ENCODE results near the gene SRR. TPM values are rescaled to one million over a fixed set of nuclear protein-coding genes. Genes with fewer than 3 reads are reported as not detected.

The SRR gene
- total RNA-seq, 2 experiments from 2014 or later, result 9.6 to 12.7 TPM

GRCh38 chr17:2344528-2344927, 40.8 kb downstream of the SRR start:
- no peak overlapping the region for H3K27ac Mint-ChIP-seq
- H3K4me1 Mint-ChIP-seq (ENCODE audit: low read depth), result peaks cover 20% of the 10 kb centered on the region
- H3K36me3 Mint-ChIP-seq (ENCODE audit: low read depth), result peaks cover 10% of the 10 kb centered on the region
- no peak overlapping the region for H3K4me3 Mint-ChIP-seq
- DNase-seq, result no peak
- ATAC-seq, result no peak
- TF ChIP-seq CTCF (IDR thresholded peaks at IDR 0.05), result no peak
- ChIA-PET CTCF (interaction anchor here (1.3 kb wide), 1 partner anchor 8 kb away, joined by 5 read pairs; no protein-coding TSS in a partner anchor), POLR2A (no interaction called here)
- intact Hi-C loops (cut with micrococcal nuclease), result no loop called here
- H3K27me3 Mint-ChIP-seq, result no peaks in the 10 kb centered on the region
- no peaks in the 10 kb centered on the region for H3K9me3 Mint-ChIP-seq

GRCh38 chr17:2346475-2346874, 42.7 kb downstream of the SRR start:
- CTCF ChIA-PET, result interaction anchor here (1.5 kb wide), 1 partner anchor 25 kb away, joined by 3 read pairs; no protein-coding TSS in a partner anchor
- Mint-ChIP-seq H3K27me3 (no peaks in the 10 kb centered on the region), H3K4me3 (no peak overlapping the region), H3K36me3 (ENCODE audit: low read depth) (peaks cover 6% of the 10 kb centered on the region), H3K4me1 (ENCODE audit: low read depth) (peaks cover 16% of the 10 kb centered on the region), H3K9me3 (no peaks in the 10 kb centered on the region), H3K27ac (no peak overlapping the region)
- POLR2A ChIA-PET, result interaction anchor here (2.0 kb wide), 1 partner anchor 10 kb away, joined by 10 read pairs; the partner anchor contains the start of genes SGSM2 and TSR1
- ATAC-seq, result no peak
- no peak for TF ChIP-seq CTCF (IDR thresholded peaks at IDR 0.05)
- intact Hi-C loops (cut with micrococcal nuclease), result no loop called here
- DNase-seq, result no peak

DNA sequence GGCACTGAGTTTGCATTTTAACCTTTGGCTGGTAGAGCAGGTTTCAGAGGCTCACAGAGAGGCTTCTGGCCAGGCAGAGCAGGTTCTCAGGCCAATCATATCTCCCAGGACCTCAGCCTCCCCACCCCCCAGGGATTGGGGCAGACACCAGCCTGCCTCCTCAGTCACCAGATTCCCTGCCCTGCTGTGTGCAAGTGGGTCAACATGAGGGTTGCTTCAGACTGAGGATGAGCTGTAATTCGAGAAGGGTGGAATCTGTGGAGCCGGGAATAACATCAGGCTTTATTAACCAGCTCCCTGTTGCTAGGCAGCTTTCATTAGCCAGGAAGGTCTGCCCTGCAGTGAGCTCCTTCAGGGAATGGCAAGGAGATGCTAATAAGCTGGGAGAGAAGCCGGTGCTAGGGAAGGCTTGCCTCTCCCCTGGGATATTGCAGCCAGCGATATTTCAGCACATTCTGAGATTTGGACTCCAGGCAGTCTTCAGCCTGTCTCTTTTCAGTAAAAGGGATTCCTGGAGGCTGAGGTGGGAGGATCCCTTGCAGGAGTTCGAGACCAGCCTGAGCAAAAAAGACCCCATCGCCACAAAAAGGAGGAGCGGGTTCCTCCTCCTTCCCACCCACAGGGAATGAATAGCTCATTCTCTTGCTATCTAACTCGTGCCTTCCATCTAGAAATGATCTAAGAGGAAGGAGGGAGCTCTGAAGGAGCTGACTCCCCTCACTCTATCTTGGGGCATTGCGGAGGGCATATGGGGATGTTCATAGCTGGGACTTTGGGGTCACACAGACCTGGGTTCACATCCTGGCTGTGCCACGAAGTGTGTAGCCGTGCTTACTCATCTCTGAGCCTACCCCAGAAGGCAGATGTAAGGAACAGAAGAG, 44.3 kb downstream of the SRR start:
- Mint-ChIP-seq H3K4me3 (no peak overlapping the region), H3K27ac (no peak overlapping the region), H3K4me1 (ENCODE audit: low read depth) (peaks cover 8% of the 10 kb centered on the region), H3K27me3 (no peaks in the 10 kb centered on the region), H3K9me3 (no peaks in the 10 kb centered on the region), H3K36me3 (ENCODE audit: low read depth) (peaks cover 4% of the 10 kb centered on the region)
- ChIA-PET CTCF (interaction anchor here (1.0 to 2.6 kb wide), 3 partner anchors 10 to 289 kb away, joined by 3 to 9 read pairs (median 3); no protein-coding TSS in a partner anchor), POLR2A (interaction anchor here (0.6 to 1.2 kb wide), 6 partner anchors 12 to 30 kb away, joined by 3 to 4 read pairs (median 3); partner anchors contain the start of gene TSR1)
- intact Hi-C loops (cut with micrococcal nuclease), result no loop called here
- ATAC-seq (no peak), DNase-seq (no peak)
- TF ChIP-seq CTCF (IDR thresholded peaks at IDR 0.05), result no peak

DNA sequence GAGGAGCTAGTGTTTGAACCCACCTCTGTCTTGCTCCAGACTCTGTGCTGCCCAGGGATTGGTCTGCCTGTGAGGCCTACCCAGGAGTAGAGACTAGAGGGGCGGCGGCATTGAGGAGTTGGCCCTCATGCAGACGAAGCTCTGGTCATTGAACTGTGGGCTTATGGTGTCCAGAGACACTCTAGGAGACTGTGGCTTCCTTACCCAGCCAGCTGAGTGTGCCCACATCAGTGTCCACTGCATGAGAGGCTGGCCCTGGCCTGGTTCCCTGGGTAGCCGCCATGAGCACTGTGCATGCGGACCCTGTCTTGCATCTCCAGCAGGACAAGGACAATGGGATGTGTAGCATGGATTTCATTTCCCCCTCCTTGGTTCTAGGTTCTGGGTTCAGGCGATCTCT, 47.5 kb downstream of the SRR start:
- CTCF ChIA-PET, result interaction anchor here (1.1 kb wide), 1 partner anchor 31 kb away, joined by 3 read pairs; no protein-coding TSS in a partner anchor

More for the DNA sequence above, 47.5 kb downstream of the SRR start:
- Mint-ChIP-seq H3K4me1 (ENCODE audit: low read depth) (peaks cover 16% of the 10 kb centered on the region), H3K27ac (no peak overlapping the region), H3K4me3 (no peak overlapping the region), H3K27me3 (no peaks in the 10 kb centered on the region), H3K36me3 (ENCODE audit: low read depth) (no peaks in the 10 kb centered on the region), H3K9me3 (no peaks in the 10 kb centered on the region)
- ATAC-seq (no peak), DNase-seq (no peak)
- TF ChIP-seq CTCF (IDR thresholded peaks at IDR 0.05), result no peak
- POLR2A ChIA-PET, result interaction anchor here (0.6 to 1.1 kb wide), 3 partner anchors 10 to 1986 kb away, joined by 3 read pairs; no protein-coding TSS in a partner anchor
- intact Hi-C loops (cut with micrococcal nuclease), result no loop called here

Data from activated CD8-positive, alpha-beta T cell treated with anti-CD3 and anti-CD28 coated beads for 36 hours (primary cell).